ENCODE measurements around the gene SPATA31D4.

GRCh38 chr9:81968026-81968425, 39.8 kb downstream of the SPATA31D4 start:
- TF ChIP-seq POLR2A (IDR thresholded peaks at IDR 0.05), result no peak
- TF ChIP-seq POLR2AphosphoS5 (IDR thresholded peaks at IDR 0.05), result no peak
- no peak for TF ChIP-seq CTCF (IDR thresholded peaks at IDR 0.05)

Measured in sigmoid colon (tissue), 4 donors.